Measurements from ENCODE around the gene NBPF3. TPM values are rescaled to one million over a fixed set of nuclear protein-coding genes. Genes with fewer than 3 reads are reported as not detected.

NBPF3 gene
- total RNA-seq, 4 donors from 2014 or later = 8.2 to 12.0 (median 9.2) TPM

GRCh38 chr1:21507511-21508270, 67.8 kb downstream of the NBPF3 start:
- H3K4me1 ChIP-seq = peaks cover 25% of the 10 kb centered on the region
- WGBS = 91% methylated on average over 1 of the region's 1 CpG
- no peak overlapping the region for H3K4me3 ChIP-seq
- H3K27me3 ChIP-seq = peaks cover 30% of the 10 kb centered on the region
- TF ChIP-seq CTCF (IDR thresholded peaks at IDR 0.05) (no peak), POLR2AphosphoS5 (IDR thresholded peaks at IDR 0.05) (no peak), EP300 (IDR thresholded peaks at IDR 0.05) (no peak), POLR2A (IDR thresholded peaks at IDR 0.05) (no peak)
- peak in 1 of 2 donors; percentile 14 for DNase-seq (ENCODE audit: low spot score in 2 of 2)
- no peaks in the 10 kb centered on the region for H3K36me3 ChIP-seq
- H3K9me3 ChIP-seq = no peaks in the 10 kb centered on the region
- no peak overlapping the region for H3K27ac ChIP-seq

DNA sequence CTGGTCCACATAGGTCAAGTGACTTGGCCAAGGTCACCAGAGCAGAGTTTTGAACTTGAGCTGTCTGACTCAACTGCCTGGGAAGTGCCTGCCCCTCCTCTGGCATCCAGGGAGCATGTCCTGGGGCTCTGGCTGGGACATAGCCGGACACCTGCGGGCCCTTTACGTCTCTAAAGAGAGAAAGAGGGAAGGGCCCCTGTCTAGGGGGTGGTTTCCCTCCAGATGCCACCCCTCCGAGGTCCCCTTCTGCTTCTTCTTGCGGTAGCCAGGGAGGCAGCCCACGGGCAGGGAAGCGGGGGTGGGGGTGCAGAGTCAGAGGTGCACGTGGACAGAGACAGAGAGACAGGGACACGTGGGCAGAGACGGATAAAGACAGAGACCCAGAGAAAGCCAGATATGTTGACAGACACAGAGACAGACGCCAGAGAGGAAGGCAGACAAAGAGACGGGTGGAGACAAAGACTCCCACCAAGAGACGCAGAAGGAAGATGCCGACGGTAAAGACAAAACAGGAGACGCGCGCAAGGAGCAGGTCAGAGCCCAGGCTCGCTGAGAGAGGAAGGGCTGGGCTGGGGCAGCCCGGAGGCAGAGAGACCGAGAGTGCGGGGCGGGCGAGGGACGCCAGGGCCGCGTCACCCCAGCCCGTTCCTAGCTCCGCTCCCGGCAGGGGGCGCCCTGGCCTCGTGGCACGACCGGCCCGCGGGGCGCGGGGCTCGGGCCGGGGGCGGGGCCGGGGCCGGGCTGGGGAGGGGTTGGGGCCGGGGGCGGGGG, 68.8 kb downstream of the NBPF3 start:
- Histone ChIP-seq H3K27ac (no peak overlapping the region), H3K4me3 (peak overlapping the region; percentile 38), H3K4me1 (peaks cover 25% of the 10 kb centered on the region), H3K9me3 (no peaks in the 10 kb centered on the region), H3K36me3 (no peaks in the 10 kb centered on the region), H3K27me3 (peaks cover 31% of the 10 kb centered on the region)
- 14% methylated on average over 28 of the region's 45 CpGs for WGBS
- TF ChIP-seq POLR2A (IDR thresholded peaks at IDR 0.05) (no peak), CTCF (IDR thresholded peaks at IDR 0.05) (peak in 1 of 2 donors; percentile 55), EP300 (IDR thresholded peaks at IDR 0.05) (no peak), POLR2AphosphoS5 (IDR thresholded peaks at IDR 0.05) (no peak)
- DNase-seq (ENCODE audit: low spot score in 2 of 2) = no peak

- WGBS = 14% methylated on average over 28 of the region's 67 CpGs
- no peak within 1 kb of the TSS for H3K27ac ChIP-seq
Observed at GRCh38 chr1:21509351-21510112, 69.6 kb downstream of the NBPF3 start, which contains the start of gene ALPL. Gene ALPL, plus strand, starts transcription at chr1:21509423. Its CDS starts 44,659 bp downstream, at chr1:21554082.

DNA sequence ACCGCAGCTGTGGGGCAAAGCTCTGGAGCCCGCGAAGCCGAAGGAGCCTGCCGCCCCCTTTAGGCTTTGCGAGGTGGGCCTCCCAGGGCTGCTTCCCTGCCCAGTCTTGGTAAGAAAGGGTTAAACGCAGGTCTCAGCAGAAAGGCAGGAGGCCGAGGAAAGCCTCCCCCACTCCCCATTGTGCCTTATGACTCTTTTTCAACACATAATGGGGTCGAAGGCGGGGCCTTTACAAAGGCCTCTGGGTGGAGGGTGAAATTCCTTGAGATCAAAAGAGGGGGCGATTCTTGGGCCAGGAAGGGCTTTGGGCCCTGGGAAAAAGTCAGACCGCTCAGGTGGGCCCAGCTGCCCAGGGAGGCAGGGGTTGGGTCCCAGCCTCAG, 70.2 kb downstream of the NBPF3 start:
- Histone ChIP-seq H3K27ac (no peak overlapping the region), H3K4me3 (peak overlapping the region; percentile 38), H3K27me3 (peaks cover 41% of the 10 kb centered on the region), H3K36me3 (no peaks in the 10 kb centered on the region), H3K4me1 (peaks cover 25% of the 10 kb centered on the region), H3K9me3 (no peaks in the 10 kb centered on the region)
- TF ChIP-seq EP300 (IDR thresholded peaks at IDR 0.05) (no peak), POLR2A (IDR thresholded peaks at IDR 0.05) (no peak), CTCF (IDR thresholded peaks at IDR 0.05) (no peak), POLR2AphosphoS5 (IDR thresholded peaks at IDR 0.05) (no peak)
- WGBS = 59% methylated on average over 12 of the region's 12 CpGs
- DNase-seq (ENCODE audit: low spot score in 2 of 2) = no peak

More at GRCh38 chr1:21509351-21510112, 69.6 kb downstream of the NBPF3 start, which contains the start of gene ALPL:
- Histone ChIP-seq H3K9me3 (no peaks in the 10 kb centered on the region), H3K4me1 (peaks cover 25% of the 10 kb centered on the region), H3K27me3 (peaks cover 38% of the 10 kb centered on the region), H3K4me3 (peak within 1 kb of the TSS; percentile 38), H3K36me3 (no peaks in the 10 kb centered on the region)
- DNase-seq (ENCODE audit: low spot score in 2 of 2) = no peak
- no peak for TF ChIP-seq POLR2AphosphoS5 (IDR thresholded peaks at IDR 0.05)
- no peak for TF ChIP-seq POLR2A (IDR thresholded peaks at IDR 0.05)
- TF ChIP-seq EP300 (IDR thresholded peaks at IDR 0.05) = no peak
- TF ChIP-seq CTCF (IDR thresholded peaks at IDR 0.05) = no peak
